Retinal pigment epithelial cell (primary cell): ENCODE results near the gene CNKSR3.
A peak's percentile ranks its signal among the peaks of the same experiment; 100 is the strongest.

Experiments
- DNase-seq: peaks from one replicate; pipeline ENCODE4 v3.0.0-alpha.2; 2010; ENCODE audit warnings: low read depth
- H3K4me3 ChIP-seq: 2 replicates; pipeline ENCODE4 v1.5.1; 2011; ENCODE audit warnings: mild to moderate bottlenecking, low read length, control low read depth, moderate library complexity
- TF ChIP-seq, protein P1 (sequence below): conservative IDR thresholded peaks from 2 replicates; pipeline ENCODE4 v1.5.1; 2011; ENCODE audit warnings: low read depth, low read length, control low read depth, inconsistent platforms

CNKSR3 gene

DNA sequence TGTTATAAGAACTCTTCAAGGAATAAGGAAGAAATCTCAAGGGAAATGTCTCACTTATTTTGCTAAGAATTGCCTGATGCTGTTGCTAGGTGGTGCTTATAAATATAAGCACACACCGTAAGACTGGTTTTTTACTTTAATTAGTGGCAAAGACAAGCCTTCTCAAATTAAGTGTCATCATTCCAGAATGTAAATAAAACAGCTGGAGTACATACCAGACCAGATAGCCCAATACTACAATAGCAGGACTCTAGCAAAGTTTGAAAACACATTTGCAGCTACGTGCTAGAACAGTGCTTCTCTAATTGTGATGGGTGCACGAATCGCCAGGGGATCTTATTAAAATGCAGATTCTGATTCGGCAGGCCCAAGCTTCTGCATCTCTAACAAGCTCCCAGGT, 6.8 kb downstream of the CNKSR3 start:
- no peak overlapping the region for H3K4me3 ChIP-seq
- no peak for DNase-seq
- TF ChIP-seq, protein P1, sequence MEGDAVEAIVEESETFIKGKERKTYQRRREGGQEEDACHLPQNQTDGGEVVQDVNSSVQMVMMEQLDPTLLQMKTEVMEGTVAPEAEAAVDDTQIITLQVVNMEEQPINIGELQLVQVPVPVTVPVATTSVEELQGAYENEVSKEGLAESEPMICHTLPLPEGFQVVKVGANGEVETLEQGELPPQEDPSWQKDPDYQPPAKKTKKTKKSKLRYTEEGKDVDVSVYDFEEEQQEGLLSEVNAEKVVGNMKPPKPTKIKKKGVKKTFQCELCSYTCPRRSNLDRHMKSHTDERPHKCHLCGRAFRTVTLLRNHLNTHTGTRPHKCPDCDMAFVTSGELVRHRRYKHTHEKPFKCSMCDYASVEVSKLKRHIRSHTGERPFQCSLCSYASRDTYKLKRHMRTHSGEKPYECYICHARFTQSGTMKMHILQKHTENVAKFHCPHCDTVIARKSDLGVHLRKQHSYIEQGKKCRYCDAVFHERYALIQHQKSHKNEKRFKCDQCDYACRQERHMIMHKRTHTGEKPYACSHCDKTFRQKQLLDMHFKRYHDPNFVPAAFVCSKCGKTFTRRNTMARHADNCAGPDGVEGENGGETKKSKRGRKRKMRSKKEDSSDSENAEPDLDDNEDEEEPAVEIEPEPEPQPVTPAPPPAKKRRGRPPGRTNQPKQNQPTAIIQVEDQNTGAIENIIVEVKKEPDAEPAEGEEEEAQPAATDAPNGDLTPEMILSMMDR, result no peak

DNA sequence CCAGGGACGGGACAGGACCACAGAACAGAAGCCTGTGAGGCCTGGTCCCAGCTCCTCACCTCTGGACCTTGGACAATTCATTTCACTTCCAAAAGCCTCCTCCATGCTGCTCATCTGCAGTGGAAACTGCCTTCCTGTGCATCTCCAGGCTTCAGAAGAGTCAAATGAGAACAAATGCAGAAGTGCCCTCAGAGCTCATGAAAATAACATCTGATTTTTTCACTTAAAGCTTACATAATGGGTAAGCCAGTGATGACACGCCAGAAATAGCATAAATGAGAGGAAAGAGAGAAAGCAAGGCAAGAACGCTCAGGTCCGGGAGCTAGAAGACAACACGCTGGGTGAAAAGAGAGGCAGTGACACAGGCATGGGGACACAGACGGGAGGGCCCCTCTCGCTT, 7.9 kb downstream of the CNKSR3 start:
- DNase-seq, result no peak
- H3K4me3 ChIP-seq, result no peak overlapping the region
- TF ChIP-seq, protein P1, result no peak

DNA sequence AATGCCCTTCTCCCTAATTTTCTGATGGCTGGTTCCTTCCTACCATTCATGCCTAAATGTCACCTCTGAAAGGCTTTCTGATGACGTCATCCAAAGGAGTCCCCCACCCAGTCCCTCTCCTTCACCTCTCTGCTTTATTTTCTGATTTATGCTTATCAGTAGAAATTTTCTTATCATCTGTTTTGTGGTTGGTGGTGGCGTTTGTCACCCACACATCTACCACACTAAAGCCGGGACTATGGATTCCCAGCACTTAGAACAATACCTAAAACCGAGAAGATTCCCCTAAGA, 9.0 kb downstream of the CNKSR3 start:
- TF ChIP-seq, protein P1, result no peak
- no peak overlapping the region for H3K4me3 ChIP-seq
- no peak for DNase-seq

DNA sequence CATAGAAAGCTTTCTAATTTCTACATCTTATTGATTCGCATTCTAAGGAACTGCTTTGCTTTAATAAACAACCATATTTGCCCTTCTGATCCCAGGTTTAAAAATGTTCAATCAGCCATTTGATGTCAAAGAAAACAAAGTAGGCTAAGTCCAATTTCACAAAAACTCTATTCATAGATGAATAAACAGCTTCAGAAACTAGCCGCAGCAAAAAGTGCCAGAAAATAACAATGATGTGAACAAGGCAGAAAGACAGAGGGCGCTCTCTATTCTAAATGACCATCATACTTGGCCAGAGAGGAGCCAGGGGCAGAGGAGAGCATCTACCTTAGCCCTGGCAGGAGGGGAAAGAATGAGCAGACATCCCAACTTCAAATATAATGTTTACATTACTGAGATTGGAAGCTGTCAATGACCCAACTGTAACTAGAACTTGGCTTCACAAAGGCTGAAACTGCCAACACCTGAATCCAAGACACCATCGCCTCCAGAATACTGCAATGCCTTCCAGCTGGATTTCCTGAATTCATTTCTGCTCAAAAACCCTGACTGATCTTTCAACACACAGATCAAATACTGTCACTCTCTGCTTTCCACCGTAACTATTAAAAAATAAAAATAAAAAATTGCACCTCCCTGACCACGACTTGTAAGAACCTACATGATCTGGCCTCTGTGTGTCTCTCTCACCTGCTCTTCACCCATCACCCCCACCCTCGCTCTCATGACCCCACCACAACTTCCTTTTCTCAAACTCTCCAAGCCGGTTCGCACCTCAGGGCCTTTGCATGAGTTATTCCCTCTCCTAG, 9.5 kb downstream of the CNKSR3 start:
- DNase-seq, result no peak
- TF ChIP-seq, protein P1, result peak; percentile 63
- H3K4me3 ChIP-seq, result no peak overlapping the region

DNA sequence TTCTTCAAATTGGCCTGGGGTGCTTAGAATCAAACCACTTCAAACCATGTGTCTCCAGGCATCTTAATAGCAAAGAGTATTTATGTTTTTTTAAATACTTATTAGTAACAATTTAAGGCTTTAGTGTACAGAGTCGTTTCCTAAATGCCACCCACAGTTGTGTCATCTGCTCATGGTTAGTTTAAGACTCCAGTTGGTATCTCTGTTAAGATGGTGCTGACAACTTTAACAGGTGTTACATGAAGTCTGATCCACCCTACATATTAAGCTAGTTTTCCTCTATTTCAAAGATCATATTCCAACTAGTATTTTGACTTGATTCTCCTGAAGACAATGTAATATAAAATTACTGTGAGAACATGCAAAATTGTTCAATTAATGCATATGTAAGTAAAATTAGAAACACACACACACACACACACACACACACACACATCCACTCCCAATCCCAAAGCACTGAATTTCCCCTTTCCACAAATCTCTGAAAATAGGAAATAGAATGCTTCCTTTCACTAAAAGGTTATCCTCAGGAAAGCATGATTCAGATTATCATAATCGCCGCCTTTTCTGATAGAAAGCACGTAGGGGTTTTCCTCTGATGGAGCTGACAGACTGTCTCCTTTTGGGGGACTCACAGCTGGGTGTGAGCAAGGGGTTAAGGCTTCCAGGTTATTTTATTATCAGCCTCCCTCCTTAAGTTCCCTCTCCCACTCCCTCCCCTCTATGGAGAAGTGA, 10.5 kb downstream of the CNKSR3 start:
- no peak overlapping the region for H3K4me3 ChIP-seq
- TF ChIP-seq, protein P1, result no peak
- no peak for DNase-seq

DNA sequence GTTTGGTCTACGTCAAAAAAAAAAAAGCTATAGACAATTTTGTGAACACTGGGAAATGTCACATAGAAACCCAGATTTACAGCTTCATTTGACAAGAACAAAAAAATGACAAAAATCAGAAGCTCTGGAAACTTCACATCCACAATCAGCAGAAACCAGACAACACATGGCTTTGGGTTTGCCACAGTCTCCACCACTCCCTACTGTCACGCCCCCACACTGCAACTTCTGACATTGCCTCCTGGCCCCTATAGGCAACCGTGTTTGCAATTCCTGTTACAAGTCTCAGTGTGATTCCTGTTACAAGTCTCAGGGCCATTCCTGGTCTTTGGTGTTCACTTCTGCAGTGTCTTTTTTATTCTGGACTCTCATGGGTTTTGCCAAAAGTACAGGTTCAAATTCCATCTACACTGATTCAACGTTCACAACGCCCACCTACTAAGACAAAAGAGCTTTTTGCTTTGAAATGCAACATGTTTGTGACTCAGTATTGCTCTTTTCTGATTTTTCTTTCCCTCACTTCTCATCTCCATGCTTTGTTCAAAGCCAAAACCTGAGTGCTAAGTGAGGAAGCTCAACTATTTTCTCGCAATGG, 12.0 kb downstream of the CNKSR3 start:
- no peak overlapping the region for H3K4me3 ChIP-seq
- TF ChIP-seq, protein P1, result no peak
- DNase-seq, result no peak
